Activated CD8-positive, alpha-beta T cell treated with anti-CD3 and anti-CD28 coated beads, Interleukin-2, amount 10 ng/mL, durations not matched to agents 7 days and 5 days (primary cell): Measurements from ENCODE around the gene ELOVL5. TPM values are rescaled to one million over a fixed set of nuclear protein-coding genes. Genes with fewer than 3 reads are reported as not detected.
"Not testable (repeated sequence)": the region's sequence is repeated elsewhere in the genome, so short reads cannot be mapped to it uniquely, and the experiment has no call there.

Source experiments
- ATAC-seq: fragments of 150-1000 bp; cut with Tn5 transposase; one replicate; pipeline ENCODE4 v1.10.0; 2021; ENCODE audit warnings: moderate library complexity
- CTCF ChIA-PET: fragments of 350-600 bp; sonication (Branson Sonifier 250); formaldehyde crosslinking; loops from one replicate; lab custom pipeline; 2021; ENCODE audit warnings: antibody characterized with exemption; lab: Charles Lee
- POLR2A ChIA-PET: fragments of 350-600 bp; sonication (Branson Sonifier 250); formaldehyde crosslinking; loops from one replicate; lab custom pipeline; 2021; ENCODE audit warnings: antibody characterized with exemption; lab: Charles Lee
- DNase-seq: peaks from one replicate; pipeline ENCODE4 v3.0.0-alpha.2; 2020
- H3K27ac Mint-ChIP-seq: one replicate; pipeline ENCODE4 v1.8.0; 2021; ENCODE audit warnings: mild to moderate bottlenecking, mixed read lengths
- H3K27me3 Mint-ChIP-seq: one replicate; pipeline ENCODE4 v1.8.0; 2021; ENCODE audit warnings: low read depth, mixed read lengths
- H3K36me3 Mint-ChIP-seq: one replicate; pipeline ENCODE4 v1.8.0; 2021; ENCODE audit warnings: low read depth, mixed read lengths
- H3K4me1 Mint-ChIP-seq: one replicate; pipeline ENCODE4 v1.8.0; 2021; ENCODE audit warnings: low read depth, mixed read lengths
- H3K4me3 Mint-ChIP-seq: one replicate; pipeline ENCODE4 v1.8.0; 2021; ENCODE audit warnings: mild to moderate bottlenecking, mixed read lengths
- H3K9me3 Mint-ChIP-seq: one replicate; pipeline ENCODE4 v1.8.0; 2022; ENCODE audit warnings: mixed read lengths; ENCODE audit not compliant: insufficient read depth
- total RNA-seq, 2 experiments: library from RNA; stranded (reverse); gene quantifications; one replicate each; pipeline ENCODE4 v1.2.3, GENCODE V29; 2021

The ELOVL5 gene
- total RNA-seq, 2 experiments from 2014 or later, result 116 TPM

GRCh38 chr6:53326372-53327016 is 22.3 kb downstream of the ELOVL5 start:
- ChIA-PET POLR2A (no interaction called here), CTCF (no interaction called here)
- no peak for DNase-seq
- no peak for ATAC-seq
- Mint-ChIP-seq H3K36me3 (peaks cover 35% of the 10 kb centered on the region), H3K27me3 (no peaks in the 10 kb centered on the region), H3K27ac (peak overlapping the region; percentile 3), H3K4me3 (no peak overlapping the region), H3K9me3 (peaks cover under 1% of the 10 kb centered on the region), H3K4me1 (peaks cover 42% of the 10 kb centered on the region)

- H3K4me1 Mint-ChIP-seq, result peaks cover 37% of the 10 kb centered on the region
- CTCF ChIA-PET, result no interaction called here
Observed at GRCh38 chr6:53325785-53326184, 23.0 kb downstream of the ELOVL5 start.

GRCh38 chr6:53322188-53323029 is 26.3 kb downstream of the ELOVL5 start:
- ATAC-seq, result no peak
- POLR2A ChIA-PET, result no interaction called here
- peaks cover 31% of the 10 kb centered on the region for H3K4me1 Mint-ChIP-seq

More at GRCh38 chr6:53325785-53326184, 23.0 kb downstream of the ELOVL5 start:
- Mint-ChIP-seq H3K4me3 (no peak overlapping the region), H3K9me3 (no peaks in the 10 kb centered on the region), H3K27me3 (no peaks in the 10 kb centered on the region), H3K27ac (peak overlapping the region; percentile 26), H3K36me3 (peaks cover 31% of the 10 kb centered on the region)
- DNase-seq (no peak), ATAC-seq (no peak)
- POLR2A ChIA-PET, result no interaction called here

GRCh38 chr6:53321701-53322100 is 27.0 kb downstream of the ELOVL5 start:
- H3K27me3 Mint-ChIP-seq, result no peaks in the 10 kb centered on the region
- H3K4me1 Mint-ChIP-seq, result peaks cover 31% of the 10 kb centered on the region
- H3K4me3 Mint-ChIP-seq, result no peak overlapping the region

More at GRCh38 chr6:53322188-53323029, 26.3 kb downstream of the ELOVL5 start:
- peaks cover 31% of the 10 kb centered on the region for H3K36me3 Mint-ChIP-seq
- H3K27me3 Mint-ChIP-seq, result no peaks in the 10 kb centered on the region
- peak overlapping the region; percentile 36 for H3K27ac Mint-ChIP-seq
- DNase-seq, result no peak
- CTCF ChIA-PET, result interaction anchor here (1.0 to 1.9 kb wide), 5 partner anchors 13 to 162 kb away, joined by 3 to 5 read pairs (median 3); no protein-coding TSS in a partner anchor
- no peaks in the 10 kb centered on the region for H3K9me3 Mint-ChIP-seq
- H3K4me3 Mint-ChIP-seq, result no peak overlapping the region

DNA sequence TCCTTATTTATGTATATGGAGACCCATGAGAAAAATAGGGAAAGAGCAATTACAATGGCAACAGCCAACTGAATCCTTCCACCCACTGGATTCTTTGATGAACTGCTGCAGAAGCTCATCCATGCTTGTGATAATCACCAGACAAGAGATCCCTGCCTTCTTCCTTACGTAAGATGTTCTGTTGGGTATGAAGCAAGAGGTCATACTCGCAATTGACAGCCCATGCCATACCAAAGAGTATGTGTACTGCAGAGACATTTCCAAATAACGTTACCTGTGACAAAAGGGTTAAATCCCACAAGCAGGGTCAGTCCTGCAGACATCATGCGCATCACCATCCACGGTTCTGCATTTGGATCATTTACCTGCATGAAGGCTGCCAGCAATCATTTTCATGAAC is 27.8 kb downstream of the ELOVL5 start:
- ATAC-seq, result no peak
- H3K27me3 Mint-ChIP-seq, result no peaks in the 10 kb centered on the region
- no peak overlapping the region for H3K27ac Mint-ChIP-seq
- POLR2A ChIA-PET, result no interaction called here
- no peak overlapping the region for H3K4me3 Mint-ChIP-seq
- CTCF ChIA-PET, result interaction anchor here (1.4 to 1.9 kb wide), 2 partner anchors 8 to 11 kb away, joined by 3 to 5 read pairs; no protein-coding TSS in a partner anchor
- peaks cover 35% of the 10 kb centered on the region for H3K4me1 Mint-ChIP-seq
- no peak for DNase-seq
- no peaks in the 10 kb centered on the region for H3K9me3 Mint-ChIP-seq
- peaks cover 30% of the 10 kb centered on the region for H3K36me3 Mint-ChIP-seq

More at GRCh38 chr6:53321701-53322100, 27.0 kb downstream of the ELOVL5 start:
- no peak for DNase-seq
- Mint-ChIP-seq H3K27ac (no peak overlapping the region), H3K9me3 (no peaks in the 10 kb centered on the region), H3K36me3 (peaks cover 30% of the 10 kb centered on the region)
- ChIA-PET CTCF (interaction anchor here (1.0 to 1.9 kb wide), 6 partner anchors 9 to 162 kb away, joined by 3 to 5 read pairs (median 3); no protein-coding TSS in a partner anchor), POLR2A (interaction anchor here (0.7 kb wide), 1 partner anchor 22 kb away, joined by 5 read pairs; no protein-coding TSS in a partner anchor)
- ATAC-seq, result no peak

DNA sequence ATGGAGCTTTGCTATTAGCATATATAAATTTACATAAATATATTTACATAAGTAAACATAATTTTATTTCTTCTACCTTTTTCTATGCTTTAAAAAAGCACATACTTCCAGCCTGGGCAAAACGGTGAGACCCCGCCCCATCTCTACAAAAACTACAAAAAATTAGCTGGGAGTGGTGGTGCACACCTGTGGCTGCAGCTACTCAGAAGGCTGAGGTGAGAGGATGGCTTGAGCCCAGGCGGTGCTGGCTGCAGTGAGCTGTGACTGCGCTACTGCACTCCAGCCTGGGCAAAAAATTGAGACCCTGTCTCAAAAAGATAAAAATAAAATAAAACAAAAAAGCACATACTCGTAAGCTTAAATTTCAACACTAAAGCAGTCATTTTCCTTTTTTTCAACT is 30.3 kb downstream of the ELOVL5 start:
- Mint-ChIP-seq H3K36me3 (peaks cover 26% of the 10 kb centered on the region), H3K4me1 (peaks cover 46% of the 10 kb centered on the region), H3K9me3 (no peaks in the 10 kb centered on the region), H3K27me3 (no peaks in the 10 kb centered on the region), H3K27ac (no peak overlapping the region), H3K4me3 (no peak overlapping the region)
- CTCF ChIA-PET, result interaction anchor here (1.1 to 1.2 kb wide), 2 partner anchors 11 to 16 kb away, joined by 3 to 4 read pairs; no protein-coding TSS in a partner anchor
- DNase-seq (no peak), ATAC-seq (no peak)
- POLR2A ChIA-PET, result interaction anchor here (0.9 kb wide), 1 partner anchor 24 kb away, joined by 3 read pairs; no protein-coding TSS in a partner anchor

DNA sequence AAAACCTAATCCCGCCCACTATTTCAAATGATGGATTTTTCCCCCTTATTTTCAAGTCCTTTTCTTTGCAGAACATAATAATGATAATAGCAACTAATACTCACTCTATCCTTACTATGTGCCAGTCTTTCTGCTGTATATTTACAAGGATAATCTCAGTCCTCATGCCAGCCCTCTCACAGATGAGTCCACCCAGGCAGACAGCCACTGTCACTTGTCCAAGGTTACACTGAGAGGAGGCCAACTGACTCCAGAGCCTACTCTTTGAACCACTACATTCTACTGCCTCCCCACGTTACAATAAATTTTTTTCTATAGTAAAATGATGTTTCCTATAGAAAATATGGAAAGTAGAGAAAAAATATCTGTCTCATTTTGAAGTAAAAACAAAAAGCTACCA is 30.9 kb downstream of the ELOVL5 start:
- Mint-ChIP-seq H3K36me3 (peaks cover 26% of the 10 kb centered on the region), H3K9me3 (no peaks in the 10 kb centered on the region), H3K4me1 (peaks cover 49% of the 10 kb centered on the region), H3K4me3 (no peak overlapping the region), H3K27ac (no peak overlapping the region), H3K27me3 (no peaks in the 10 kb centered on the region)
- ATAC-seq (no peak), DNase-seq (no peak)
- CTCF ChIA-PET, result no interaction called here
- POLR2A ChIA-PET, result no interaction called here

GRCh38 chr6:53317299-53317698 is 31.5 kb downstream of the ELOVL5 start:
- Mint-ChIP-seq H3K36me3 (peaks cover 21% of the 10 kb centered on the region), H3K4me1 (peaks cover 49% of the 10 kb centered on the region)
- DNase-seq, H3K4me3 Mint-ChIP-seq, POLR2A ChIA-PET, H3K9me3 Mint-ChIP-seq, CTCF ChIA-PET, ATAC-seq, H3K27me3 Mint-ChIP-seq, H3K27ac Mint-ChIP-seq: not testable (repeated sequence)

DNA sequence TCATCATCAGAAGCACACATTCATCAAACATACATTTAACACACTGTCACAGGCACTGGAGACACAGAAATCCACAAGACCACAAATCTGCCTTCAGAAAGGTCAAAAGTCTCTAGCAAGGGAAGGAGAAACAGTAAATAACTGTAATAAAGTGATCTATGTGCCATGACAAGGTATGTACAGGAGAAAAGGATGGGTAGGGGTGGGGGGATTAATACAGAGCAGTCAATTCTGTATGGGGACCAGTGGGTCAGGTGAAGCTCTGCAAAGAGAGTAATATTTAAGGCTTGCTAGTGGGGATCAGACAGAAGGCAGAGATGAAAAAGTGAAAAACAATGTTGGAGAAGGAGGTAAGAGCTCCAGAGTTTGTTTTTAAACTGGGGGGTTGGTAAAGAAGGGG is 32.6 kb downstream of the ELOVL5 start:
- no peak for ATAC-seq
- Mint-ChIP-seq H3K4me3 (no peak overlapping the region), H3K4me1 (peaks cover 53% of the 10 kb centered on the region), H3K9me3 (no peaks in the 10 kb centered on the region), H3K27me3 (no peaks in the 10 kb centered on the region), H3K36me3 (peaks cover 23% of the 10 kb centered on the region), H3K27ac (peak overlapping the region; percentile 11)
- ChIA-PET POLR2A (interaction anchor here (1.5 kb wide), 1 partner anchor 31 kb away, joined by 6 read pairs; no protein-coding TSS in a partner anchor), CTCF (interaction anchor here (0.7 to 1.2 kb wide), 2 partner anchors 19 to 21 kb away, joined by 3 read pairs; no protein-coding TSS in a partner anchor)
- no peak for DNase-seq

- H3K36me3 Mint-ChIP-seq, result peaks cover 22% of the 10 kb centered on the region
- ChIA-PET POLR2A (no interaction called here), CTCF (interaction anchor here (0.7 to 1.2 kb wide), 4 partner anchors 15 to 22 kb away, joined by 3 to 4 read pairs (median 3); no protein-coding TSS in a partner anchor)
- H3K9me3 Mint-ChIP-seq, result no peaks in the 10 kb centered on the region
- ATAC-seq (no peak), DNase-seq (no peak)
- H3K27me3 Mint-ChIP-seq, result no peaks in the 10 kb centered on the region
- no peak overlapping the region for H3K27ac Mint-ChIP-seq
- peaks cover 62% of the 10 kb centered on the region for H3K4me1 Mint-ChIP-seq
- H3K4me3 Mint-ChIP-seq, result no peak overlapping the region
Observed at GRCh38 chr6:53315086-53315724, 33.5 kb downstream of the ELOVL5 start.

- Mint-ChIP-seq H3K27me3 (no peaks in the 10 kb centered on the region), H3K9me3 (no peaks in the 10 kb centered on the region), H3K4me1 (peaks cover 75% of the 10 kb centered on the region), H3K36me3 (peaks cover 22% of the 10 kb centered on the region), H3K27ac (no peak overlapping the region), H3K4me3 (no peak overlapping the region)
- CTCF ChIA-PET, result interaction anchor here (1.1 to 3.7 kb wide), 3 partner anchors 11 to 34 kb away, joined by 4 to 19 read pairs (median 4); no protein-coding TSS in a partner anchor
- POLR2A ChIA-PET, result no interaction called here
- no peak for ATAC-seq
- DNase-seq, result no peak
Observed at GRCh38 chr6:53313784-53314400, 34.9 kb downstream of the ELOVL5 start.
